Neural progenitor cell (in vitro differentiated cells): Measurements from ENCODE around the gene DOP1B.

Source experiments
- CTCF ChIP-seq: fragments of 200-600 bp; sonication (generic); IDR thresholded peaks from 2 replicates; pipeline ENCODE4 v1.5.1; 2017; ENCODE audit warnings: antibody characterized with exemption, mild to moderate bottlenecking
- EZH2 ChIP-seq: fragments of 200-600 bp; sonication (generic); IDR thresholded peaks from 2 replicates; pipeline ENCODE4 v1.6.1; 2017; ENCODE audit warnings: antibody characterized with exemption, mild to moderate bottlenecking, moderate library complexity
- EZH2phosphoT487 ChIP-seq: fragments of 200-600 bp; sonication (generic); IDR thresholded peaks from 2 replicates; pipeline ENCODE4 v1.6.1; 2017; ENCODE audit warnings: antibody characterized with exemption

- no peak for TF ChIP-seq CTCF
- TF ChIP-seq EZH2: no peak
- TF ChIP-seq EZH2phosphoT487: no peak
These were observed 10.9 kb downstream of the DOP1B start for GRCh38 chr21:36167541-36167940.
